HPDE6-E6E7 (cell line): ENCODE data around the gene TBC1D13.
"Not testable (repeated sequence)": the region's sequence is repeated elsewhere in the genome, so short reads cannot be mapped to it uniquely, and the experiment has no call there.

Experiments used
- DNase-seq: peaks from one replicate; pipeline ENCODE4 v3.0.0; 2011; ENCODE audit warnings: missing footprints; ENCODE audit errors: extremely low spot score

Gene TBC1D13

GRCh38 chr9:128782669-128783068 is 4.4 kb upstream of the TBC1D13 start:
- no peak for DNase-seq

GRCh38 chr9:128785427-128785826 is 1.6 kb upstream of the TBC1D13 start:
- no peak for DNase-seq

- peak; percentile 11 for DNase-seq
These were observed 606 bp downstream of the TBC1D13 start for GRCh38 chr9:128787659-128788058.

- no peak for DNase-seq
These were observed 1.4 kb downstream of the TBC1D13 start for GRCh38 chr9:128788445-128788844.

- DNase-seq: no peak
These were observed 3.5 kb downstream of the TBC1D13 start for GRCh38 chr9:128790536-128790935.

GRCh38 chr9:128792134-128792533 is 5.1 kb downstream of the TBC1D13 start:
- no peak for DNase-seq

GRCh38 chr9:128792978-128793686 is 6.1 kb downstream of the TBC1D13 start:
- no peak for DNase-seq

GRCh38 chr9:128794961-128795360 is 7.9 kb downstream of the TBC1D13 start:
- DNase-seq: not testable (repeated sequence)

GRCh38 chr9:128798896-128799295 is 11.8 kb downstream of the TBC1D13 start:
- no peak for DNase-seq

- no peak for DNase-seq
These were observed 13.0 kb downstream of the TBC1D13 start for GRCh38 chr9:128800061-128800460.

GRCh38 chr9:128802482-128802881 is 15.4 kb downstream of the TBC1D13 start:
- no peak for DNase-seq

GRCh38 chr9:128805661-128806060 is 18.6 kb downstream of the TBC1D13 start:
- DNase-seq: no peak

GRCh38 chr9:128807827-128808226 is 20.8 kb downstream of the TBC1D13 start:
- no peak for DNase-seq

- no peak for DNase-seq
These were observed 21.5 kb downstream of the TBC1D13 start for GRCh38 chr9:128808543-128808942.

- no peak for DNase-seq
These were observed 22.1 kb downstream of the TBC1D13 start for GRCh38 chr9:128809036-128809599.

- no peak for DNase-seq
These were observed 22.8 kb downstream of the TBC1D13 start for GRCh38 chr9:128809831-128810230.

- no peak for DNase-seq
These were observed 23.8 kb downstream of the TBC1D13 start for GRCh38 chr9:128810873-128811272.

GRCh38 chr9:128818099-128818838 is 31.2 kb downstream of the TBC1D13 start, which contains the start of gene ENDOG:
Gene ENDOG, plus strand, starts transcription at chr9:128818500. Its CDS starts 185 bp downstream, at chr9:128818685.
- peak; percentile 99 for DNase-seq

- DNase-seq: peak; percentile 23
These were observed 32.0 kb downstream of the TBC1D13 start for GRCh38 chr9:128818839-128819715.

GRCh38 chr9:128819716-128820664 is 32.9 kb downstream of the TBC1D13 start:
- no peak for DNase-seq
